ENCODE data around the gene SDK2. TPM values are rescaled to one million over a fixed set of nuclear protein-coding genes. Genes with fewer than 3 reads are reported as not detected.
A peak's percentile ranks its signal among the peaks of the same experiment; 100 is the strongest.

Gene SDK2
- total and polyA plus RNA-seq, 2 of the 8 experiments (the other 6 are each of a cell fraction or from before 2014, with no cell fraction given) = 3.9 to 4.1 TPM

- H3K4me3 ChIP-seq (ENCODE audit: extremely low read depth in 1 of 4, insufficient read depth in 2 of 4, low read depth in 3 of 4, low read length in 4 of 4) = no peak overlapping the region
- H3K36me3 ChIP-seq (ENCODE audit: control insufficient read depth in 2 of 4, insufficient read depth in 4 of 4, low read length in 3 of 4) = no peaks in the 10 kb centered on the region
- no peak overlapping the region for H4K91ac ChIP-seq (replicated peaks; ENCODE audit: insufficient read length, low read length)
- H2BK20ac ChIP-seq (ENCODE audit: low read length) = no peak overlapping the region
- no peaks in the 10 kb centered on the region for H3K23me2 ChIP-seq (ENCODE audit: low read depth, low read length)
- no peak overlapping the region for H2AFZ ChIP-seq (ENCODE audit: low read length)
- WGBS, 2 experiments (ENCODE audit: extremely low coverage in 1 of 2, insufficient coverage in 1 of 2, insufficient read length in 1 of 2, insufficient replicate concordance in 2 of 2, low coverage in 1 of 2, low lambda C conversion rate in 2 of 2, missing lambda C conversion rate in 1 of 2) = 89% methylated on average over 12 of the region's 12 CpGs; no CpG with 5 or more reads in 1 of the 2 experiments
- H2BK15ac ChIP-seq (ENCODE audit: low read length) = no peak overlapping the region
- no peak overlapping the region for H3K4ac ChIP-seq (replicated peaks; ENCODE audit: insufficient read length, low read depth, low read length)
- H3K4me1 ChIP-seq (replicated peaks in 1 of 4; ENCODE audit: control insufficient read depth in 3 of 4, insufficient read depth in 4 of 4, low read length in 3 of 4) = no peaks in the 10 kb centered on the region
- ChIA-PET POLR2A (ENCODE audit: partially characterized antibody) (interaction anchor here (1.5 kb wide), 1 partner anchor 68 kb away, joined by 5 read pairs; no protein-coding TSS in a partner anchor), CTCF (ENCODE audit: partially characterized antibody) (interaction anchor here (0.9 to 11.0 kb wide), 9 partner anchors 10 to 206 kb away, joined by 3 to 67 read pairs (median 6); partner anchors contain the start of gene SDK2)
- no peak overlapping the region for H2BK120ac ChIP-seq (replicated peaks; ENCODE audit: low read depth, low read length)
- no peak overlapping the region for H4K5ac ChIP-seq (ENCODE audit: insufficient read length, low read depth, low read length)
- no peak overlapping the region for H3K9ac ChIP-seq (replicated peaks in 1 of 4; ENCODE audit: extremely low read depth in 1 of 4, low read depth in 3 of 4, low read length in 3 of 4)
- no peak overlapping the region for H2BK5ac ChIP-seq (ENCODE audit: low read depth, low read length)
- no peak overlapping the region for H2AK5ac ChIP-seq (ENCODE audit: low read depth, low read length)
- no peak for FAIRE-seq
- no peaks in the 10 kb centered on the region for H3K27me3 ChIP-seq (replicated peaks in 1 of 4; ENCODE audit: control insufficient read depth in 3 of 4, extremely low read depth in 1 of 4, insufficient read depth in 3 of 4, low read length in 3 of 4)
- peak overlapping the region; percentile 12; the same call in 1 of the 2 replicates for H4K8ac ChIP-seq (ENCODE audit: extremely low read depth, insufficient read depth, low read length)
- no peak overlapping the region for H3K56ac ChIP-seq (replicated peaks; ENCODE audit: insufficient read length, low read depth, low read length)
- TF ChIP-seq RAD21 (IDR thresholded peaks at IDR 0.05 in 1 of 2, conservative IDR thresholded peaks at IDR 0.05 in 1 of 2; ENCODE audit: low read depth in 2 of 2, low read length in 2 of 2) (peak in 1 of 2 experiments; percentile 16; a peak in 1 of 4 replicates), CTBP2 (IDR thresholded peaks at IDR 0.05; ENCODE audit: borderline replicate concordance, insufficient read depth, insufficient read length, low read length) (no peak)
- H3K23ac ChIP-seq (ENCODE audit: insufficient read length) = no peak overlapping the region
- peaks cover 0 to 2% of the 10 kb centered on the region in 2 experiments for H4K20me1 ChIP-seq (replicated peaks in 1 of 2; ENCODE audit: control insufficient read depth in 1 of 2, insufficient read depth in 2 of 2, low read length in 2 of 2)
- no peaks in the 10 kb centered on the region for H3K9me3 ChIP-seq (ENCODE audit: insufficient read depth in 2 of 2, low read depth in 1 of 2, low read length in 1 of 2)
- no peak for DNase-seq (ENCODE audit: low read depth in 1 of 2, low spot score in 2 of 2)
- H3K79me1 ChIP-seq (ENCODE audit: low read depth, low read length) = peaks cover 6% of the 10 kb centered on the region
- H3K79me2 ChIP-seq (ENCODE audit: control insufficient read depth in 1 of 2, insufficient read depth in 2 of 2, low read length in 2 of 2) = peaks cover 0 to 5% of the 10 kb centered on the region in 2 experiments; a peak in 1 of 4 replicates
- no peak overlapping the region for H3K27ac ChIP-seq (ENCODE audit: low read depth, low read length)
- no peak overlapping the region for H3K4me2 ChIP-seq (ENCODE audit: insufficient read depth in 1 of 2, low read depth in 2 of 2, low read length in 2 of 2)
- no peak overlapping the region for H3K18ac ChIP-seq (ENCODE audit: extremely low read depth, low read length)
- no peak overlapping the region for H2BK12ac ChIP-seq (ENCODE audit: low read depth, low read length)
- no peak overlapping the region for H3K14ac ChIP-seq (ENCODE audit: insufficient read length)
These were observed 9.0 kb downstream of the SDK2 start for GRCh38 chr17:73635101-73635817.
